Kidney epithelial cell (primary cell): ENCODE measurements around the gene PRKCA. TPM values are rescaled to one million over a fixed set of nuclear protein-coding genes. Genes with fewer than 3 reads are reported as not detected.

Experiments
- DNase-seq: peaks from one replicate; pipeline ENCODE4 v3.0.0-alpha.2; 2010; ENCODE audit warnings: low read depth
- H3K27me3 ChIP-seq: 2 replicates; pipeline ENCODE4 v1.6.0; 2011; ENCODE audit warnings: low read length; ENCODE audit not compliant: control insufficient read depth, insufficient read depth
- H3K36me3 ChIP-seq: 2 replicates; pipeline ENCODE4 v1.5.1; 2011; ENCODE audit warnings: low read length; ENCODE audit not compliant: control insufficient read depth, insufficient read depth
- H3K4me3 ChIP-seq: 2 replicates; pipeline ENCODE4 v1.5.1; 2011; ENCODE audit warnings: low read depth, mild to moderate bottlenecking, control low read depth, low read length
- CTCF ChIP-seq: IDR thresholded peaks from 2 replicates; pipeline ENCODE4 v1.5.1; 2011; ENCODE audit warnings: mild to moderate bottlenecking, moderate library complexity, low read length, control low read depth, inconsistent platforms; ENCODE audit not compliant: insufficient read depth, poor library complexity, severe bottlenecking
- total RNA-seq: library from RNA; depleted of rRNA; stranded (reverse); fragments of >200 nt; gene quantifications from 2 replicates; pipeline ENCODE4 v1.2.3, GENCODE V29; 2015

Gene PRKCA
- total RNA-seq, 1 donor from 2014 or later: 5.7 TPM

GRCh38 chr17:66351033-66351432 lies 48.6 kb downstream of the PRKCA start:
- DNase-seq: no peak
- Histone ChIP-seq H3K27me3 (no peaks in the 10 kb centered on the region), H3K36me3 (no peaks in the 10 kb centered on the region), H3K4me3 (no peak overlapping the region)
- TF ChIP-seq CTCF: no peak

GRCh38 chr17:66351701-66352100 lies 49.3 kb downstream of the PRKCA start:
- Histone ChIP-seq H3K36me3 (no peaks in the 10 kb centered on the region), H3K4me3 (no peak overlapping the region), H3K27me3 (no peaks in the 10 kb centered on the region)
- no peak for DNase-seq
- TF ChIP-seq CTCF: no peak

GRCh38 chr17:66353937-66354401 lies 51.6 kb downstream of the PRKCA start:
- no peaks in the 10 kb centered on the region for H3K27me3 ChIP-seq
- no peaks in the 10 kb centered on the region for H3K36me3 ChIP-seq
- H3K4me3 ChIP-seq: no peak overlapping the region
- no peak for DNase-seq
- TF ChIP-seq CTCF: no peak

GRCh38 chr17:66354472-66354871 lies 52.1 kb downstream of the PRKCA start:
- Histone ChIP-seq H3K4me3 (no peak overlapping the region), H3K27me3 (no peaks in the 10 kb centered on the region), H3K36me3 (no peaks in the 10 kb centered on the region)
- no peak for TF ChIP-seq CTCF
- DNase-seq: no peak

GRCh38 chr17:66354981-66355380 lies 52.6 kb downstream of the PRKCA start:
- Histone ChIP-seq H3K36me3 (no peaks in the 10 kb centered on the region), H3K4me3 (no peak overlapping the region), H3K27me3 (no peaks in the 10 kb centered on the region)
- DNase-seq: no peak
- no peak for TF ChIP-seq CTCF

- DNase-seq: no peak
These were observed 53.1 kb downstream of the PRKCA start for GRCh38 chr17:66355510-66355909.

More at GRCh38 chr17:66355510-66355909, 53.1 kb downstream of the PRKCA start:
- H3K27me3 ChIP-seq: no peaks in the 10 kb centered on the region
- H3K36me3 ChIP-seq: no peaks in the 10 kb centered on the region
- no peak for TF ChIP-seq CTCF
- H3K4me3 ChIP-seq: no peak overlapping the region
